Medulla oblongata (tissue), 1 donor: Measurements from ENCODE around the gene PRKG2.
"Not testable (repeated sequence)": the region's sequence is repeated elsewhere in the genome, so short reads cannot be mapped to it uniquely, and the experiment has no call there.

ENCODE experiments used
- DNase-seq: peaks from one replicate; pipeline ENCODE4 v3.0.0-alpha.2; 2015; ENCODE audit errors: extremely low spot score

Gene PRKG2

DNA sequence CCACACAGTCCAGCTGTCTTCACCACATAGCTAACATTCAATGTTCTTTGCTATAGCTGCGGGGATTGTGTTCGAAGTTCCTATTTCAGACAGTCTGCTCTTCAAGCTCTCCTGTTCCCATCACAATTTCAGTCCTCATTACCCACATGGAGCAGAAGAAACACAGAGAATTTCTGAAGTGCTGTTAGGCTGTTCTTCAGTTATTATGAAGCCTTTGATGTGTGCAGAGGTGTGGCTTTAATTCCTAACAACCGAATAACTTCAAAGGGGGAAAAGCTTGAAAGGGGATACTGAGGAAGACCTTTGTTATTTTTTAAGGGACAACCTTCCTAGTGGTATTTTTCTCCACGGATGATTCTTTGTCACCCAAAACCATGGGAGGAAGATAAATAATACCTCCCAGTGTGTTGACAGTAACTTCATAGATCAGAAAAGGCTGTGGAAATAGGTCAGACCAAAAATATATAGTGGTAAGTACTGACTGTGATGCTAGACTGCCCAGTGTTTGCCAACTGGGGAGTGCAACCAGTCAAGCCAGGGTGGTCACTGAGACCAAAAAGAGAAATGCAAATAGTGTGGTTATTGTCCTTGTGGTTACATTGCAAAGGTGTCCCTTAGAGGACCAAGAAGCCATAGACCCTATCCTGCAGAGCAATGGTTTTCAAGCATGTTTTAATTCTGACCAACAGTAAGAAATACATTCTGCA, 52.1 kb downstream of the PRKG2 start:
- no peak for DNase-seq

DNA sequence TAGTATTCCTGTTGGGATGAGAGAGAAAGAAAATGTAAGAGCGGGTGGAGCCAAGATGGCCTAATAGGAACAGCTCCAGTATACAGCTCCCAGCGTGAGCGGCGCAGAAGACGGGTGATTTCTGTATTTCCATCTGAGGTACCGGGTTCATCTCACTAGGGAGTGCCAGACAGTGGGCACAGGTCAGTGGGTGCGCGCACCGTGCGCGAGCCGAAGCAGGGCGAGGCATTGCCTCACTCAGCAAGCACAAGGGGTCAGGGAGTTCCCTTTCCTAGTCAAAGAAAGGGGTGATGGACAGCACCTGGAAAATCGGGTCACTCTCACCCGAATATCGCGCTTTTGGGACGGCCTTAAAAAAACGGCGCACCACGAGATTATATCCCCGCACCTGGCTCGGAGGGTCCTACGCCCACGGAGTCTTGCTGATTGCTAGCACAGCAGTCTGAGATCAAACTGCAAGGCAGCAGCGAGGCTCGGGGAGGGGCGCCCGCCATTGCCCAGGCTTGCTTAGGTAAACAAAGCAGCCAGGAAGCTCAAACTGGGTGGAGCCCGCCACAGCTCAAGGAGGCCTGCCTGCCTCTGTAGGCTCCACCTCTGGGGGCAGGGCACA, 61.2 kb downstream of the PRKG2 start:
- DNase-seq = not testable (repeated sequence)

DNA sequence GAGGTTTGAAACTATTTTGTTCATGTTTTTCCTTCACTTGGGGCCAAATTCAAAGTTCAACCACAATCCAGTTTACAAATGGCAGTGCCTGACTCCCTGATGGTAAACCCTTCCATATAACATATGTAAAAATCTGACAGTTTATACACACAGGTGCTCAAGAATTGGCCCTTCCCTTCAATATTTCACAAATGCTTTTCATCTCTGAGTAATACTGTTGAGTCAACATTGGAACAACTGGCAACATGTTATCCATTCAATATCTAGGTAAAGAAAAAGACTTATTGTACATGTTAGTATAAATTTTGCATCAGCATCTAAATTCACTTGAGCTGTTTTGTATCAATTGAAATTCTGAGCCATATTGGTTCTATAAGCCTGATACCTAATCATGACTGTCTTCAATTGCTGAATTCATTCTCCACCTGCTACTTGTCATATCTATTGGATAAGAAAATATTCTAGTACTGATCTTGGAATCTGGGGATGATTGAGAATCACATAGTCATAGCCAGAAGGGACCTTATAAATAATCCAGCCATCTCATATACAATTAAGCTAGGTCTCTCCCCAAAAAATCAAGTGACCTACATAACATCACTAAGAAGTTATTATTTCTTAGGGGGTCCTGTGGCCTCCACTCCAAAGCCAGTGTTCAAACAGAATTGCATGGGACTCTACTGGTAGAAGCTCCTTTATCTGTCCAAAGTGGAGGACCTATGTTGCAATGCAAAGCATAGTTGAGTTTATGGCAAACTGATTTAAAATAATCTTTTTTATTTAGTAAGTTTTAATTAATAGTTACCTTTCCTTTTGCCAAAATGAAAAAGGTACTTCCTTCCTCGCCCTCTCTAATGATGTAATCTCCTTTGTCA, 61.9 kb downstream of the PRKG2 start:
- no peak for DNase-seq

DNA sequence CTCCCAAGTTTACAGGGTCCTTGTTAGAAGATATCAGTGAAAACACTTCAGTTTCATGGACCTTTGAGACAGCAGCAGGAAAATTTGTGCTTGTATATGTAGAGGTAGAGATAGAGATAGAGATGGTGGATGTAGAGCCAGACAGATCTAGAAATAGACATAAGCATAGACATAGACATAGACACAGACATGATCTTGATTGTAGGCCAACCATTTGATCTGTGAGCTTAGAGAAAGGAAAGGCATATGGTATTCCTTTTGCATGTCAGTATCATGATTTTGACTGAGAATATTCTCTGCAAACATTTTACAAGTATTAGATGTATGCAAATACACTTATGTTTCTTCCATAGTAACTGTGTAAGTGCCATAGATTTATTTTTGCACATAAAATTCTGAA, 65.0 kb downstream of the PRKG2 start:
- DNase-seq = no peak

DNA sequence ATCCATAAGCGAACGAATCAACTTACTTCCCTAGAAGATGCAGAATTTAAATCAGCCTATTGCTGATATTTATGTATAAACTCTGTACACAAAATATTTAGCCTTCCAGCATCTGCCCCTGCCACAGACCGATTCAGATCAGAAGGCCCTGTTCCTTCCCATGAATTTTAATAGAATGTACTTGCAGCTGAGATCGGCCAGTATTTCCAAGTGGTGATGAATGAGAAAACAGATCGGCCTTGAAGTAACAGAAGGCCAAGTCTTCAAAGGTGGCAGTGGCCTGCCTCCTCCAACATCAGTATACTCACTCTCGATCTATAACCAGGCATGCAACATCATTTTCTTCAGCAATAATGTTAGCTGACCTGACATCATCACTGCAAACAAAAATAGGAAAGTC, 66.4 kb downstream of the PRKG2 start:
- DNase-seq = no peak

DNA sequence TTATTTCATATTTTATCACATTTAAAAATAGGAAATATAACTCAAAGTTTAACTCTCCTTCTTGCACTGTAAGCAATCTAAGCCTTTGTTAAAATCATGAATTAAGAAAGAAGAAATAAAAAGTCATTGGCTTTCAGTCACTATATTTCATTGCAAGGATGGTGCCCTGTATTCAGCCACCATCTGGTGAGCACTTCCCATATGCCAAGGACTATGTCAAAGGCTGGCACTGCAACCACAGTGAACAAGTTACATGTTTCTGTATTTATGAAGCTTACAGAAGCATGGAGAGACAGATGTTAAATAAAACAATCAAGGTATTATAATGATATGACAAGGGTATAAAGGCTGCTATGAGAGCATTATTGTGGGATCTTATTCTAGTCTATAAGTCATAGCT, 68.6 kb downstream of the PRKG2 start:
- no peak for DNase-seq

DNA sequence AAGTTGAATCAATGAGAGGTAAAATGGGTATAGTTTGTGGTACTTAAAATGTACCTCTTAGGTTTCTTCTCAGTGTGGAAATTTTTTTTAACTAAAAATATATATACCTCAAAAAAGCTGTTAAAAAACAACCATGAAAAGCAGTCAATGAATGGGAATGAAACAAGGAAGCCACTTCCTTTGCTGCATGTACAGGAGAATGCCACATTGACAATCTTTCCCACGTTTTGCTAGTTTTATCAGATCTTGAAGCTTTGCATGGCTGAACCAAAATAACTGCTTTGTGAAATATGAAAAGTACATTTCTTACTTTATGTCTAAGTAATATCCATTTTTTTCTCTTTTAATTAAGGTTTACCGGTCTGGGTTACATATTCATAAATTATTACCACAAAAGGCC, 71.8 kb downstream of the PRKG2 start:
- DNase-seq = no peak

DNA sequence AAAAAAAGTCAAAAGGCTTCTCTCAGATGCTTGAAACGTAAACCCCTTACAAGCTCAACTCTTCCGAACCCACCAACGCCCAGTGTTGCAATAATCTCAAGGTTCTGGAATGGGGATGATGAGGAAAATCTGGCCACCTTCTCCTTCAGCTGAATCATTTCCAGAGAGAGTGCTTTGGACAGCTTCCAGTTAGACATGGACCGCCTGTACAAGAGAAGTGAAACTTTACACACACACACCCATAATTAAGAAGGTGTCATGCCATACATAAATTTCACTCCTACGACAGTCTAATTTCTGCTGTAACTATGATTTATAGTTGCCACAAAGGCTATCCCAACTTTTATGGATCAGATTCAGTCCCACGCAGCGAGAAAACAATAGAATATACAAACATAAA, 72.3 kb downstream of the PRKG2 start:
- no peak for DNase-seq

DNA sequence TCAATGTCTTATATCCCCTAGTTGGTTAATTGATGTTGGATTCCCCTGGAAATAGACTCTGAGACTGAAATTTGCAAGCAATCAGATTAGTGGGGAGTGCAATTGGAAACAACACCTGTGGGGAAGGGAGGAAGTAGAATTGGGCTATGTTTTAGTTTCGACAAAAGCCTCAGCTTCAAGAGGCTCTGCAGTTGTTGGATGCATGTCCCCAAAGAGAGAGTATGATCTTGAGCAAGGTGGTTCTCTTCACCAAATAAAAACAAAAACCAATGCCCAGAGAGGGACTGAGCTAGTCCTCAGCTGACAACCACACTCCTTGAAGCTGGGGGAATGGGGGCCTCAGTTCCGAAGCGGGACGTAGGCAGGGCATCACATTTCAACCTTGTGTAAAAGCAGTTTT, 77.1 kb downstream of the PRKG2 start:
- DNase-seq = no peak

DNA sequence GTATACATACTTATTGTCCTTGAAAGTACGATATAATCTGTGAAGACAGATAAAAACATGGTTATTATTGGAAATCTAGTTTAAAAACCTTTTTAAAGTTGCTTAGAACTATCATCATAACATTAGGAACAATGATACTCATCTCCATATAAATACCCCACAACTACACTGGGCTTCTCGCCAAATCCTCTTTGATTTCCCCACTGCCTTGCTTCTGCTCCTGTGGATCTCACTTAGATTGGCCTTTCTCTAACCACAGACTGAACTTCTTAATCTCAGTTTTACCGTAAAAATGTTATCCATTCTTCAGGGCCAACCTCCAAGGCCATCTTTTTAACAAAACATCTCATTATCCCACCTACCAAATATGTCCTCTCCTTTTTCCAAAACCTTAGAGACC, 77.6 kb downstream of the PRKG2 start:
- DNase-seq = no peak

DNA sequence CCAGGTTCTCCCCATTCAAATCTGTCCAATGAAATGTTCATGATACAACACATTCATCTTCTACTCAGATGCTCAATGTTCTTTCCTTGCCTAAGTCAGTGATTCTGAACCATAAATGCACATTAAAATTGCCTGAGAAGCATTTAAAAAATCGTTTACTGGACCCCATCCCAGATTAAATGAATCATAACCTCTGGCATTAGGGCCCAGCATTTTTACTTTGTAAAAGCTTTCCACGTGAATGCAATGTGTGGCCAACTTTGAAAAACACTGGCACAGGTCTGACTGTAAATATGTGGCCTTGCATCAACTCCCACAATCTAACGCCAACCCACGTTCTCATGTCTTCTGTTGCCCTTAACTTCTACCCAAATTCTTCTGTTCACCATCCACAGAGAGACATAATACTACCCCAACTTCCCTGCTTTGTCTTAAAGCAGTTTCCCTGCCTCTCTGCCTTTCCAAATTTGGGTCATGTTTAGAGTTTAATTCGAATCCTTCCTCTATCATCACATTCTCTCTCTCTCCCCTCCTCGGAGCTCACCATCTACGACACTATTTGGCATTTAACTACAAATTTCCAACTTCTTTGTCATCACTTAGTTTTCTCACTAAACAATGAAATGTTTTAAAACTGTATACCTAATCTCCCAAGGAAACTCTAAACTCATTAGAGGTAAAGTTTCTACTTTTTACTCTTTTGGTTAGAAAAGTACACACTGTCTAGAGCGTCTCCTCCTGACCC, 78.7 kb downstream of the PRKG2 start:
- DNase-seq = no peak

DNA sequence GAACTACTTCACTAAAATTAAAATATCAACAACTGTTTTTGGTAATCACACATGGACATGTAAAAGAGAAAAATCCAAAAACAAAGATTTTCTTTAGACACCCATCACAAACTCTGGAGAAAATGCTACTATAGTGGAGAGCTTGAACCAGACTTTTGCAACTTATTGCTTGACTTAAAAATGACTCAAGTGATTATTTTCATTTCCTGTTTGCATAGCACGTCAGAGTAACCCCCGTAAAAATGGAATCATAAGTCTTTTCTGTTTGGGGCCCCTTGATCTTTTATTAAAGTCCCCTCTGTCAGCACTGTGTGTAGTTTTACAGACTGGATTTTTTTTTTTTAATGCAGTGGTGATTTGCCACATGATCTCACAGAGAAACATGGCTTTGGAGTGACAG, 79.5 kb downstream of the PRKG2 start:
- no peak for DNase-seq

DNA sequence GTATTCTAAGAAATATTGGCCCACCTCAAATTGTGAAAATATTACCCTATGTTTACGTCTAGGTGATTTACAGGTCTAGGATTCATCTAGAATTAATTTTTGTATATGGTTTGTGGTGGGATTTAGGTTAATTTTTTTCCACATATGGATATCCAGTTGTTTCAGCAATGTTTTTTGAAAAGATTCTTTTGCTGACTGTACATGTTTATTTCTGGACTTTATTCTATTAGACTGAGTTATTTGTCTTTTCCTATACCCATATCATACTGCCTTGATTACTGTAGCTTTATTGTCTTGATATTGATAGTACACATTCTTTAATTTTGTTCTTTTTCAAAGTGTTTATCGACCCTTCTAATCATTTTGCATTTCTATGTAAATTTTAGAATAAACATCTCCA, 83.5 kb downstream of the PRKG2 start:
- no peak for DNase-seq

DNA sequence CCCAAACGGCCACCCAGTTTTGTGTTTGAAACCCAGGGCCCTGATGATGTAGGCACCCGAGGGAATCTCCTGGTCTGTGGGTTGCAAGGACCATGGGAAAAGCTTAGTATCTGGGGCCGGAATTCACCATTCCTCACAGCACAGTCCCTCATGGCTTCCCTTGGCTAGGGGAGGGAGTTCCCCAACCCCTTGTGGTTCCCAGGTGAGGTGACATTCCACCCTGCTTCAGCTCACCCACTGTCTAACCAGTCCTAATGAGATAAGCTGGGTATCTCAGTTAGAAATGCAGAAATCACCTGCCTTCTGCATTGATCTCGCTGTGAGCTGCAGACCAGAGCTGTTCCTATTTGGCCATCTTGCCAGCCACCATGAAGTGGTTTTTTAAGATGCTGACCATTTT, 84.0 kb downstream of the PRKG2 start:
- no peak for DNase-seq

DNA sequence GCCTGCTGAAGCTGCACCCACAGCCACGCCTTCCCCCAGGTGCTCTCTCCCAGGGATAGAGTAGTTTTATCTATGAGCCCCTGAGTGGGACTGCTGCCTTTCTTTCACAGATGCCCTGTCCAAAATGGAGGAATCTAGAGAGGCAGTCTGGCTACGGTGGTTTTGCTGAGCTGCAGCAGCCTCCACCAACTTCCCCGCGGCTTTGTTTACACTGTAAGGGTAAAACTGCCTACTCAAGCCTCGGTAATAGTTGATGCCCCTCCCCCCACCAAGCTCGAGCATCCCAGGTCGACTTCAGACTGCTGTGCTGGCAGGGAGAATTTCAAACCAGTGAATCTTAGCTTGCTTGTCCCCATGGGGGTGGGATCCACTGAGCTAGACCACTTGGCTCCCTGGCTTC, 84.5 kb downstream of the PRKG2 start:
- DNase-seq = no peak

DNA sequence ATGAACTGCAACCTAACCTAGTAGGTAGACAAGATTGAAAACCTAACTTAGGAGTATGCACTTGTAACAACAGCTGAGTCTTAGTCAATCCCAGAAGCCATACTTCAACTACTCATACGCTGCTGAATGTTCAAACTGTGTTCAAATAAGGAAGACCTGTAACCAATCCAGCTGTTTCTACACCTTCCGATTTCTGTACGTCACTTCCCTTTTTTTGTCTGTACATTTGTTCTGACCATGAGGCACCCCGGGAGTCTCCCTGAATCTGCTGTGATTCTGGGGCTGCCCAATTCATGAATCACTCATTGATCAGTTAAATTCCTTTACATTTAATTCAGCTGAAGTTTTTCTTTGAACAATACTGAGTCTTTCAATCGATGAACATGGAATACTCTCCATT, 95.0 kb downstream of the PRKG2 start:
- no peak for DNase-seq

DNA sequence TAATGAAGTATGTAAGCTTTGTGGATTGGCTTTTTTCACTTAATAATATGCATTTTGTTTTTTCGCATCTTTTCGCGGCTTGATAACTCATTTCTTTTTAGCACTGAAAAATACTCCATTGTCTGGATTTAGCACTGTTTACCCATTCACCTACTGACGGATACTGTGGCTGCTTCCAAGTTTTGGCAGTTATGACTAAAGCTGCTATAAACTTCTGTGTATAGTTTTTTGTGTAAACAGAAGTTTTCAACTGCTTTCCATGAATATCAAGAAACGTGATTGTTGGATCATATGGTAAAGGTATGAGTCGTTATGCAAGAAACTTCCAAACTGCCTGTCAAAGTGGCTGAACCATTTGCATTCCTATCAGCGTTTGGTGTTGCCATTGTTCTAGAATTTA, 96.9 kb downstream of the PRKG2 start:
- no peak for DNase-seq

DNA sequence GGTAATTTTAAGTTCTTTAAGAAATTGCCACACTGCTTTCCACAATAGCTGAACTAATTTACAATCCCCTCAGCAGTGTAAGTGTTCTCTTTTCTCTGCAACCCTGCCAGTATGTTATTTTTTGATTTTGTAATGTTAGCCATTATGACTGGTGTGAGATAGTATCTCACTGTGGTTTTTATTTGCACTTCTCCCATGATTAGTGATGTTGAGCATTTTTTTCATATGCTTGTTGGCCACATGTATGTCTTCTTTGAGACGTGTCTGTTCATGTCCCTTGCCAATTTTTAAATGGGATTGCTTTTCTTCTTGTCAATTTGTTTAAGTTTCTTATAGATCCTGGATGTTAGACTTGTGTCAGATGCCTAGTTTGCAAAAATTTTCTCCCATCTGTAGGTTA, 98.5 kb downstream of the PRKG2 start:
- DNase-seq = no peak

DNA sequence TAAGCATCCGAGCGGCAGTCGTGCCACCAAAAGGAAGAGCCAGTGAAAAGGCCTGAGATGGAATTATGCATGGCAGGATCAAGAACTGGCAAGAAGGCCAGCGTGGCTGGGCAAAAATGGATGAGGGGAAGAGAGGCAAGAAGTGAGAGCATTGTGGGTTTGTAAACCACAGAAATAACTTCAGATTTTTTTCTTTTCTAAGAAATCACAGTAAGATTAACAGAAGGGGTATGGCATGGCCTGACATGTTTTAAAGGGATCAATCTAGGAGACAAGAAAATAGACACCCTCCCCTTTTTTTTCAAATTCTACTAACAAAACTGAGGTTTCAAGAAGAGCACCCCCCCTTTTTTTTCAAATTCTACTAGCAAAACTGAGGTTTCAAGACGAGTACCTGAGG, 102.0 kb downstream of the PRKG2 start:
- DNase-seq = no peak

DNA sequence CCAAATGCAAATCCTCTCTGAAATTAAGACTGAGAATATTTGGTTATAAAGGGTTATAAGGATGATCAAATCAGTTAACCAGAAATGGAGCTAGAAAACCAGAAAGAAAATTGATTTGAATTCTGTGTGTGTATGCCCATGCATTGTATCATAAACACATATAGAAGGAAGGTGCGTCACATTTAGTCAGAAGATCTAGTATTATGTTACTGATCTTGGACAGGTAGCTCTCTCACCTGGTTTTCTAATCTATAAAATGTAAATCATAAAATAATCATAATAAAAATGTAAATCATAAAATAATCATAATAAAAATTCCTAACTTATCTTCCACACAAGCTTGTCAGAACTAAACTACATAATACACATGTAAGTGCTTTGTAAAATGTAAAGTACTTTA, 105.7 kb downstream of the PRKG2 start:
- DNase-seq = no peak

DNA sequence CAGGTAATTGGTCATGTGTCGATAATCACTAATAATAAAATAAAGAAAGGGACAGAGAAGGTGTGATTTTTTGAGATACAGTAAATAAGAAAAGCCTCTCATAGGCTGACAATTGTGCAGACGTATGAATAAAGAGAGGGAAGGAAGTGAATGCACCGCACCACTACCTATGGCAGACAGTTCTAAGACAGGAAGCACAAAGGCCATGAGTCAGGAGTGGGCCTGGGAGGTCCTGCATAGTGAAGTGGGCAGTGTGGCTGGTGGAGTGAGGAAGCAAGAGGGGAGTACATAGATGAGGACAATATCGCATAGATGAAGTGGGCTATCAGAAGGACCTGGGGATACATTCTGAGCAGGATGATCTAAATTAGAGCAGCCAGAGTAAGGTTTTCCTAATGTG, 108.9 kb downstream of the PRKG2 start:
- no peak for DNase-seq

DNA sequence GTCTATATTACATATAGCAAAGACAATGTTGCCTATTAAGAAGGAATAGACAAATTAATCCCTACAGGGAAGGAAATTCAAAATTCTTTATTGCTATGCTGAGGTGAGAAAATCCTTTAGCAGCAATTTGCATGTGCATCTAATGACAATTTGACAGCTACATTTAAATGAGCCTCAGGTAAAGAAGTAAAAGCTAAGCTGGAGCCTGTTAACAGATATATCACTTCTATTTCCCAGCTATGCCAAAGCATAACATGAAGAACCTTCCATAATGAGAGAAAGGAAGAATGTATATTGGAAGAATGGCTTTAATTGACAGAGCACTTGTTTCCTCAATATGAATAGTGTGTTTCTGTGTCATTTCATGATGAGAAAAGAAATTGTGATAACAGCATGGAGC, 112.9 kb downstream of the PRKG2 start:
- no peak for DNase-seq
